HG02970 (cell line): ENCODE measurements around the gene ZFPM1.
"Not testable (repeated sequence)": the region's sequence is repeated elsewhere in the genome, so short reads cannot be mapped to it uniquely, and the experiment has no call there.

Experiments used
- ATAC-seq: cut with Tn5 transposase; IDR thresholded peaks from one replicate; pipeline ENCODE4 v1.9.1; 2021; ENCODE audit warnings: mild to moderate bottlenecking, moderate library complexity, moderate number of reproducible peaks; ENCODE audit not compliant: unreplicated experiment, low FRiP score

The ZFPM1 gene

GRCh38 chr16:88509749-88510069 lies 56.6 kb downstream of the ZFPM1 start:
- no peak for ATAC-seq

- no peak for ATAC-seq
Measured at GRCh38 chr16:88510091-88510994, 57.3 kb downstream of the ZFPM1 start.

- ATAC-seq, result no peak
Measured at GRCh38 chr16:88511060-88511459, 58.0 kb downstream of the ZFPM1 start.

- ATAC-seq, result no peak
Measured at GRCh38 chr16:88511906-88512305, 58.8 kb downstream of the ZFPM1 start.

- ATAC-seq, result no peak
Measured at GRCh38 chr16:88512728-88513696, 59.9 kb downstream of the ZFPM1 start.

- ATAC-seq, result no peak
Measured at GRCh38 chr16:88514070-88514469, 61.0 kb downstream of the ZFPM1 start.

GRCh38 chr16:88514526-88515232 lies 61.6 kb downstream of the ZFPM1 start:
- no peak for ATAC-seq

- ATAC-seq, result no peak
Measured at GRCh38 chr16:88515371-88515770, 62.3 kb downstream of the ZFPM1 start.

GRCh38 chr16:88515925-88516594 lies 63.0 kb downstream of the ZFPM1 start:
- ATAC-seq, result no peak

GRCh38 chr16:88516601-88517061 lies 63.6 kb downstream of the ZFPM1 start:
- ATAC-seq, result no peak

- not testable (repeated sequence) for ATAC-seq
Measured at GRCh38 chr16:88517208-88517774, 64.2 kb downstream of the ZFPM1 start.

GRCh38 chr16:88518411-88519111 lies 65.5 kb downstream of the ZFPM1 start:
- ATAC-seq, result not testable (repeated sequence)

GRCh38 chr16:88519240-88519639 lies 66.2 kb downstream of the ZFPM1 start:
- ATAC-seq, result no peak

- ATAC-seq, result no peak
Measured at GRCh38 chr16:88519938-88520653, 67.0 kb downstream of the ZFPM1 start.

- ATAC-seq, result no peak
Measured at GRCh38 chr16:88521674-88522073, 68.6 kb downstream of the ZFPM1 start.

- ATAC-seq, result no peak
Measured at GRCh38 chr16:88522276-88522949, 69.3 kb downstream of the ZFPM1 start.

GRCh38 chr16:88523309-88524161 lies 70.5 kb downstream of the ZFPM1 start:
- ATAC-seq, result no peak
